Endothelial cell of umbilical vein (primary cell): ENCODE results near the gene DMXL2.

ENCODE experiments used
- CTCF ChIP-seq, 2 donors: IDR thresholded peaks; 1 replicate in 1 of 2; 2 replicates in 1 of 2; pipeline ENCODE4 v1.5.1; 2011; ENCODE audit warnings: low read length in 2 of 2, mild to moderate bottlenecking in 2 of 2, moderate library complexity in 2 of 2, control low read depth in 1 of 2, inconsistent platforms in 1 of 2, low read depth in 1 of 2; ENCODE audit not compliant: insufficient read depth in 1 of 2; ENCODE audit errors: extremely low read depth in 1 of 2
- EZH2 ChIP-seq: IDR thresholded peaks from 2 replicates; pipeline ENCODE4 v1.6.1; 2012; ENCODE audit warnings: borderline replicate concordance, low read depth, mild to moderate bottlenecking, moderate library complexity, low read length, inconsistent platforms; ENCODE audit not compliant: severe bottlenecking
- POLR2A ChIP-seq: IDR thresholded peaks from 2 replicates; pipeline ENCODE4 v1.6.1; 2012; ENCODE audit warnings: low read depth, mild to moderate bottlenecking, control low read depth, low read length

- TF ChIP-seq CTCF (IDR thresholded peaks at IDR 0.05; ENCODE audit: extremely low read depth in 1 of 2, insufficient read depth in 1 of 2, low read depth in 1 of 2, low read length in 2 of 2) (no peak), EZH2 (no peak), POLR2A (no peak)
Observed at GRCh38 chr15:51602484-51602883, 20.1 kb downstream of the DMXL2 start.
